Panc1 (cell line): ENCODE results near the gene PKNOX2. TPM values are rescaled to one million over a fixed set of nuclear protein-coding genes. Genes with fewer than 3 reads are reported as not detected.

Experiments used
- ATAC-seq: fragments of 200-7000 bp; cut with Tn5 transposase; 2 replicates; pipeline ENCODE4 v1.9.1; 2020; ENCODE audit warnings: mild to moderate bottlenecking, moderate library complexity
- BruUV-seq: library from RNA; stranded (reverse); fragments of 400-500 nt; replicated peaks from 2 replicates; lab custom pipeline; 2021; lab: Mats Ljungman, UMichigan
- CTCF ChIA-PET: fragments of 300-600 bp; sonication (Branson Sonifier 250); formaldehyde crosslinking; loops from one replicate; lab custom pipeline; 2022; ENCODE audit warnings: antibody characterized with exemption; lab: Charles Lee
- POLR2A ChIA-PET: fragments of 300-600 bp; sonication (Branson Sonifier 250); formaldehyde crosslinking; loops from one replicate; lab custom pipeline; 2022; ENCODE audit warnings: antibody characterized with exemption; lab: Charles Lee
- DNase-seq: peaks from one replicate; pipeline ENCODE4 v3.0.0-alpha.2; 2010; ENCODE audit warnings: low read depth, low spot score
- H3K27ac ChIP-seq: 2 replicates; pipeline ENCODE4 v1.5.1; 2011; ENCODE audit warnings: mild to moderate bottlenecking, low read length, inconsistent platforms
- H3K27me3 ChIP-seq: fragments of 200-500 bp; sonication (Bioruptor generic); 2 replicates; pipeline ENCODE4 v1.6.0; 2014; ENCODE audit warnings: low read length, inconsistent platforms; ENCODE audit not compliant: control insufficient read depth, insufficient read depth
- H3K36me3 ChIP-seq: fragments of 200-500 bp; sonication (Bioruptor generic); 2 replicates; pipeline ENCODE4 v1.5.1; 2014; ENCODE audit warnings: inconsistent platforms, mild to moderate bottlenecking, low read length, moderate library complexity; ENCODE audit not compliant: control insufficient read depth, insufficient read depth
- H3K4me1 ChIP-seq: 2 replicates; pipeline ENCODE4 v1.5.1; 2011; ENCODE audit warnings: inconsistent platforms, mild to moderate bottlenecking, low read length, moderate library complexity; ENCODE audit not compliant: control insufficient read depth, insufficient read depth
- H3K4me3 ChIP-seq, 2 experiments: 2 replicates each; pipeline ENCODE4 v1.5.1; 2011 to 2012; ENCODE audit warnings: low read depth in 2 of 2, low read length in 2 of 2, mild to moderate bottlenecking in 2 of 2, inconsistent platforms in 1 of 2, moderate library complexity in 1 of 2
- H3K9me3 ChIP-seq: fragments of 200-500 bp; sonication (Bioruptor generic); 2 replicates; pipeline ENCODE4 v1.5.1; 2014; ENCODE audit warnings: low read depth, mild to moderate bottlenecking, inconsistent platforms, low read length, moderate library complexity; ENCODE audit not compliant: control insufficient read depth, insufficient read depth
- CTCF ChIP-seq: fragments of 450-650 bp; IDR thresholded peaks from 2 replicates; pipeline ENCODE4 v1.5.1; 2017; ENCODE audit warnings: mild to moderate bottlenecking
- POLR2AphosphoS5 ChIP-seq: IDR thresholded peaks from 2 replicates; pipeline ENCODE4 v1.6.1; 2012; ENCODE audit warnings: mild to moderate bottlenecking, low read depth, low read length, moderate library complexity
- SIN3A ChIP-seq: IDR thresholded peaks from 2 replicates; pipeline ENCODE4 v1.6.1; 2012; ENCODE audit warnings: low read depth, mild to moderate bottlenecking, low read length, moderate library complexity, borderline replicate concordance; ENCODE audit not compliant: insufficient read depth
- TCF7L2 ChIP-seq: IDR thresholded peaks from 2 replicates; pipeline ENCODE4 v1.6.1; 2011; ENCODE audit warnings: mild to moderate bottlenecking, low read depth, low read length, inconsistent platforms
- in situ Hi-C: cut with HindIII; loops from 2 replicates; pipeline ENCODE4 v1.10.0; 2016; ENCODE audit warnings: low sequenced_read_pairs, low pct_unique_long_range_greater_than_20kb
- intact Hi-C: fragments of 100-400 bp; cut with micrococcal nuclease; formaldehyde crosslinking; loops from one replicate; pipeline ENCODE4 v1.10.0; 2022; ENCODE audit not compliant: unreplicated experiment
- total RNA-seq: library from RNA; stranded (reverse); gene quantifications from one replicate; pipeline ENCODE4 v1.2.1, GENCODE V29; 2021; ENCODE audit not compliant: unreplicated experiment
- TF ChIP-seq, protein P1 (sequence below), 2 experiments: IDR thresholded peaks; 2 replicates each; pipeline ENCODE4 v1.6.1; 2011 to 2012; ENCODE audit warnings: low read depth in 2 of 2, control low read depth in 1 of 2, low read length in 1 of 2, mild to moderate bottlenecking in 1 of 2, moderate library complexity in 1 of 2; ENCODE audit not compliant: insufficient read depth in 1 of 2

Gene PKNOX2
- total RNA-seq, 1 experiment from 2014 or later, result not detected

DNA sequence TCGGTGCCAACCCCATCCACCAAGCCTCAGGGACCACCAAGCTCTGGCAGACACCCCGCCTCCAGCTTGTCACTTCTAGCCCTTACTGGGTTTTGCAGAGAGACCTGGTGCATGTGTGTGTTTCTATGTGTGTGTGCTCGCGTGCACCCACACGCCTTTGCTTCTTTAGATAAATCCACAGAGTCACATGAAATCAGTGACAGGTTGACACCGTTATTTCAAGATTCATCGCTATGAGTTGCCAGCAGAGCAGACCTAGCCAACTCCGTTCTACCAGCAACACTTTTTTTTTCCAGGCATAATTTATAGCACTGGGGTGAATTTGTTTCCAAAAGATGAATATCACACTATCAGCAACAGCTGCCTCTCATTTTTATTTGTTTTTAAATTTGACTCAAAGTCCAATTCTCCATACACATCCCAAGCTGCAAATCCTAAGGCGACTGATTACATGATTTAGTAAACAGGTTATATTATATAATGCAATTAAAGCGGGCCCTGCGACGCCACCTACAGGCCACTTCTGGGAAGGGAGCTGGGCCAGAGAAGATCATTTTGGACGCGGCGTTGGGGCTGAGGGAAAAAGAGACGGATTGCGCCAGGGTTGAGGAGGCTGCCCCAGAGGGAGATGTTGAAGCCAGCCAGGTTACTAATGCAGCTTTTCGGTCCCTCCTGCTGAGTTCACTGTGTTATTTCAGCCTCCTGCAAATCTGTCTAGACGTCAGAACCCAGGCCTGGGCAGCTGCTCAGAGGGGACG, 181.0 kb downstream of the PKNOX2 start:
- peaks cover 5% of the 10 kb centered on the region; the same call in 1 of the 2 replicates for H3K27me3 ChIP-seq
- in situ Hi-C loops (no loop called here), intact Hi-C loops (loop anchor here (1.0 to 5.0 kb wide), 4 partner anchors 57 to 383 kb away; partner anchors contain the start of gene PKNOX2)
- DNase-seq (no peak), ATAC-seq (peak; percentile 79)
- H3K9me3 ChIP-seq, result no peaks in the 10 kb centered on the region
- H3K36me3 ChIP-seq, result no peaks in the 10 kb centered on the region
- ChIA-PET POLR2A (interaction anchor here (0.6 kb wide), 1 partner anchor 1977 kb away, joined by 8 read pairs; no protein-coding TSS in a partner anchor), CTCF (interaction anchor here (0.5 to 2.6 kb wide), 19 partner anchors 19 to 262 kb away, joined by 3 to 12 read pairs (median 3); partner anchors contain the start of genes PKNOX2 and TMEM218)
- no peaks in the 10 kb centered on the region for H3K4me1 ChIP-seq
- TF ChIP-seq TCF7L2 (no peak), CTCF (peak; percentile 98), SIN3A (no peak), POLR2AphosphoS5 (no peak)
- TF ChIP-seq, protein P1, sequence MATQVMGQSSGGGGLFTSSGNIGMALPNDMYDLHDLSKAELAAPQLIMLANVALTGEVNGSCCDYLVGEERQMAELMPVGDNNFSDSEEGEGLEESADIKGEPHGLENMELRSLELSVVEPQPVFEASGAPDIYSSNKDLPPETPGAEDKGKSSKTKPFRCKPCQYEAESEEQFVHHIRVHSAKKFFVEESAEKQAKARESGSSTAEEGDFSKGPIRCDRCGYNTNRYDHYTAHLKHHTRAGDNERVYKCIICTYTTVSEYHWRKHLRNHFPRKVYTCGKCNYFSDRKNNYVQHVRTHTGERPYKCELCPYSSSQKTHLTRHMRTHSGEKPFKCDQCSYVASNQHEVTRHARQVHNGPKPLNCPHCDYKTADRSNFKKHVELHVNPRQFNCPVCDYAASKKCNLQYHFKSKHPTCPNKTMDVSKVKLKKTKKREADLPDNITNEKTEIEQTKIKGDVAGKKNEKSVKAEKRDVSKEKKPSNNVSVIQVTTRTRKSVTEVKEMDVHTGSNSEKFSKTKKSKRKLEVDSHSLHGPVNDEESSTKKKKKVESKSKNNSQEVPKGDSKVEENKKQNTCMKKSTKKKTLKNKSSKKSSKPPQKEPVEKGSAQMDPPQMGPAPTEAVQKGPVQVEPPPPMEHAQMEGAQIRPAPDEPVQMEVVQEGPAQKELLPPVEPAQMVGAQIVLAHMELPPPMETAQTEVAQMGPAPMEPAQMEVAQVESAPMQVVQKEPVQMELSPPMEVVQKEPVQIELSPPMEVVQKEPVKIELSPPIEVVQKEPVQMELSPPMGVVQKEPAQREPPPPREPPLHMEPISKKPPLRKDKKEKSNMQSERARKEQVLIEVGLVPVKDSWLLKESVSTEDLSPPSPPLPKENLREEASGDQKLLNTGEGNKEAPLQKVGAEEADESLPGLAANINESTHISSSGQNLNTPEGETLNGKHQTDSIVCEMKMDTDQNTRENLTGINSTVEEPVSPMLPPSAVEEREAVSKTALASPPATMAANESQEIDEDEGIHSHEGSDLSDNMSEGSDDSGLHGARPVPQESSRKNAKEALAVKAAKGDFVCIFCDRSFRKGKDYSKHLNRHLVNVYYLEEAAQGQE (IDR thresholded peaks at IDR 0.05; ENCODE audit: insufficient read depth in 1 of 2, low read depth in 2 of 2, low read length in 1 of 2), result no peak
- no TSS peak for BruUV-seq
- no peak overlapping the region for H3K27ac ChIP-seq
- no peak overlapping the region for H3K4me3 ChIP-seq

- Histone ChIP-seq H3K9me3 (no peaks in the 10 kb centered on the region), H3K27me3 (peaks cover 5% of the 10 kb centered on the region; the same call in 1 of the 2 replicates), H3K27ac (no peak overlapping the region), H3K4me3 (no peak overlapping the region), H3K4me1 (no peaks in the 10 kb centered on the region), H3K36me3 (no peaks in the 10 kb centered on the region)
- DNase-seq, result no peak
- no TSS peak for BruUV-seq
- ATAC-seq, result no peak
- ChIA-PET CTCF (interaction anchor here (0.5 to 2.6 kb wide), 20 partner anchors 18 to 262 kb away, joined by 3 to 12 read pairs (median 3); partner anchors contain the start of genes PKNOX2 and TMEM218), POLR2A (interaction anchor here (0.6 kb wide), 1 partner anchor 1978 kb away, joined by 8 read pairs; no protein-coding TSS in a partner anchor)
- intact Hi-C loops, result loop anchor here (5.0 kb wide), 2 partner anchors 56 to 384 kb away; no protein-coding TSS in a partner anchor
- in situ Hi-C loops, result no loop called here
- 0 out of 2 replicates have a peak, but pooled peaks have one; percentile 38 for TF ChIP-seq CTCF
- TF ChIP-seq SIN3A, result no peak
Measured at GRCh38 chr11:125346179-125346530, 181.6 kb downstream of the PKNOX2 start.
